KG1 (cell line): Measurements from ENCODE around the gene GLDC.

Source experiments
- DNase-seq: peaks from one replicate; lab custom pipeline; 2025; lab: John Stamatoyannopoulos, UW

GLDC gene

DNA sequence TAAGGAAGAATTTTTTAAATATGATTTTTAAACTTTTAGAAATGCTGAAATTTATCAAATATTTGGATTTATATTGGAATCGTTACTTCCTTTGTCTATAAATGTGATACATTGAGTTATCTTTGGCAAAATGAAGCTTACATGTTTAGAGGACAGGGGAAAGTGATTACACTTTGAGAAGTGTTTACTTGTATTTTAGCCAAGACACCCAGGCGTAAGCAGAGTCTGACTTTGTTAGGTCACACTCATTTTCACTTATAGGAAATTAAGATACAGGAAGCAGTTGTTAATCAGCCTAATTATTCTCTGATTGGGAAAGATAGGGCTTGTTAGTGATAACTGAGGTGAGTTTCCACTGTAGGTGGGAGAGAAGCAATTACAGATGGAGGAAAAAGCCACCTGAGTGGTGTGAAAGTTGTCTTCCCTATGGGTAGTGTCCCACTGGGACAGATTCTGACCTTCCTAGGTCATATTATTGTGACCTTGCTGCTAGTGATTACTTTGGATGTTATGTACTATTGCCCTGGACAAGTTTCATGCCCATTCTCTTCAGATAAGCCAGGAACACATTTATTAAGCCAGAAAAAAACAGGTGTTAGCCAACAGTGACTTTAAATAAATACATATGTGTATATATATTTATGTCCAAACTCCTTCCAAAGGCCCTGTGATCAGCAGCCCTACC, 143.9 kb downstream of the GLDC start:
- no peak for DNase-seq

DNA sequence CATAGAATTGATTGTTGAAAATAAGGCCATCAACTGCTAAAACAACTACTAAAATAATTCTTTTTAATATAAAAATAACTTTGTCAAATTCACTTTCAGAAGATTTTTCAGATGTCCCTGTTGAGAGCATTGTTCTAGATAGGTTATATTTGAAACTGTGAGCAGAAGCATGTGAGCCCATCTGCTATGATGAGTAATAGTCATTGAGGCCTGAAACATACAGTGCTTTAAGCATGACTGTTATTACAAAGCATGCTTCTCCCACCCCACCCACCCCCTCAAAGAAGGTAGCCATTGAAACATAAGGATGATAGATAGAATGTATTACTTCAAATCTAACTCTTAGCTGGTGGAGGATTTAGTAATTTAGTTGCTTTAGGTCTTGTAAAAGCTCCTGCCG, 146.5 kb downstream of the GLDC start:
- DNase-seq, result no peak

GRCh38 chr9:6495466-6495865, 150.1 kb downstream of the GLDC start:
- no peak for DNase-seq

- no peak for DNase-seq
Measured at GRCh38 chr9:6490863-6491262, 154.7 kb downstream of the GLDC start.

DNA sequence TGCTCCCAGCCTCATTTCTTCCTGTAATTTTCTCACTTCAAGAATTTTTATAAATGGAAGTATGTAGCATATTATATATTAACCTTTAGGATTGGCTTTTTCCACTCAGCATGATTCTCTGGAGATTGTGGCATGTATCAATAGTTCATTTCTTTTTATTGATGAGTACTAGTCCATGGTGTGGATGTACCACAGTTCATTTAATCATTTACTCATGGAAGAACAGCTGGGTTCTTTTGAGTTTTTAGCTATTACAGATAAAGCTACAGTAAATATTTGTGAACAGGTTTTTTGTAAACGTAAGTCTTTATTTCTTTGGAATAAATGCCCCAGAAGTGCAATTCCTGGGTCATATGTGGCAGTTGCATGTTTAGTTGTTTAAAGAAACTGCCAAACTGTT, 156.4 kb downstream of the GLDC start:
- DNase-seq, result no peak

DNA sequence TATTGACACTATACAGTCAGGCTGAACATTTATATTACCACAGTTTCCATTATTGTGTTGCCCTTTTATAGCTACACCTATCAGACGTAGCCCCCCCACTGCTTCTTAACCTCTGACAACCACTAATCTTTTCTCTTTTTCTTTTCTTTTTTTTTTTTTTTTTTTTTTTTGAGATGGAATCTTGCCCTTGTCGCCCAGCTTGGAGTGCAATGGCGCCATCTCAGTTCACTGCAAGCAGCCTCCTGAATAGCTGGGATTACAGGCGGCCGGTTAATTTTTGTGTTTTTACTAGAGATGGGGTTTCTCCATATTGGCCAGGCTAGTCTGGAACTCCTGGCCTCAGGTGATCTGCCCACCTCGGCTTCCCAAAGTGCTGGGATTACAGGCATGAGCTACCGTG, 157.1 kb downstream of the GLDC start:
- DNase-seq, result no peak

GRCh38 chr9:6484210-6484609, 161.3 kb downstream of the GLDC start:
- DNase-seq, result no peak
